Left renal pelvis (tissue), 4 donors: ENCODE measurements around the gene FAM83F. TPM values are rescaled to one million over a fixed set of nuclear protein-coding genes. Genes with fewer than 3 reads are reported as not detected.
A peak's percentile ranks its signal among the peaks of the same experiment; 100 is the strongest.
"Not testable (repeated sequence)": the region's sequence is repeated elsewhere in the genome, so short reads cannot be mapped to it uniquely, and the experiment has no call there.

ENCODE experiments used
- DNase-seq, 4 donors: peaks; one replicate each; pipeline ENCODE4 v3.0.0-alpha.2; 2013; ENCODE audit warnings: low read depth in 4 of 4, low spot score in 3 of 4
- polyA plus RNA-seq, 4 donors: library from polyadenylated mRNA; unstranded; fragments of 120-200 nt; gene quantifications; one replicate each; pipeline ENCODE4 v1.2.1, GENCODE V29; 2013; ENCODE audit not compliant: insufficient read length in 4 of 4

The FAM83F gene
- polyA plus RNA-seq, 4 donors, result 0.53 to 3.6 (median 1.9) TPM

- no peak for DNase-seq
These were observed 2.5 kb upstream of the FAM83F start for GRCh38 chr22:39992088-39992826.

- not testable (repeated sequence) for DNase-seq
These were observed 1.9 kb upstream of the FAM83F start for GRCh38 chr22:39992894-39993293.

GRCh38 chr22:39994041-39994565, 651 bp upstream of the FAM83F start:
- no peak for DNase-seq

DNA sequence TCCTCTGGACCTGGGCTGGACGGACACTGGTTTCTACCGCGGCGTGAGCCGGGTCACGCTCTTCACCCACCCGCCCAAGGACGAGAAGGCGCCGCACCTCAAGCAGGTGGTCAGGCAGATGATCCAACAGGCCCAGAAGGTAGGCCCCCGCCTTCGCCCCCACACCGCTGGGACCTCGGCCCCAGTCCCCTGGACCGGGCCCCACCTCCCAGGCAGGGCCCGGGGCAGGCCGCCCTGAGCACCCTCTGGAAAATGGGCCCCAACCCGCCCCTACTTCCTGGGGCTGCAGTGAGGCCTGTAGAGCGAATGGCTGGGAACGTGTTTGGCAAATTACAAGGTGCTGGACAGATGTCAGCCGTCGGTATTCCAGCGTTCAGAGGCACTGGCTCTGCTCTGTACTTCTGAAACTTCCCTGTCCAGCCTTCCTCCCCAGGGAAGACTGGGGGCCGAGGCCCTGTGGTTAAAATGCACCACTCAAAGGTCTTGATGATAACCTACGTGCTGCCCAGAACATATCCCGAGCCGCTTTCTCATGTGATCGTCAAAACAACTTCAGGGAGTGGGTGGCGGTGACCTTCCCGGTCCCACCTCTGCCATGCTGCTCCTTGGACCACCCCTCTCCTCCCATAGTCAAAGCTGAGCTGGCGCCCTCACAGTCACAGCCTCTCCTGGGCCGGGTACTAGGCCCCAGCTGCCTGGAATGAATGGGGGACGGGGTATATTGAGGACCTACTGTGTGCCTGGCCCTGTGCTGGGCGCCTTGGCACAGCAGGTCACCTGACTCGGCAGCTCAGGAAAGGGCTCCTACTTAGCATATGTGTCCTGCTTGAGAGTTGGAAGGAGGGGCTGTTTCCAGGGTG, 869 bp downstream of the FAM83F start:
- DNase-seq, result no peak

GRCh38 chr22:39996732-39997131, 2.0 kb downstream of the FAM83F start:
- no peak for DNase-seq

DNA sequence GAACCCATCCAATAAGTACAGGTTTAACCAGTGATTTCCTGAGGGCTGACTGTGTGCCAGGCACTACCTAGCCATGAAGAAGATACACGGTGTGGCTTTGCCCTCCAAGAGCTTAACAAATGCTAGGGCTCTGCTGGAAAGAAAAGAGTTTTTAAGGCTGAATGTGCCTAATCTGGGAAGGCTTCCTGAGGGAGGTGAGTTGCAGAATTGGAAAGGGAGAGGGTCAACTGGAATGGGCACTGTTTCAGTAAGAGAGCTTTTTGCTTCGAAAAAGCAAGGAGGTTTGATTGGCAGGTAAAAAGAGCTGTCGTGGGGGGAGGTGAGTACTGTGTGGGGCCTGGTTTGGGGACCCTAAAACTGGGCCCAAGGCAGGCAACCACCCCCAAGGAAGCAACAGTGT, 2.7 kb downstream of the FAM83F start:
- no peak for DNase-seq

GRCh38 chr22:39997939-39998726, 3.4 kb downstream of the FAM83F start:
- DNase-seq, result peak in 3 of 4 donors; percentile 38 to 79 (median 43)

DNA sequence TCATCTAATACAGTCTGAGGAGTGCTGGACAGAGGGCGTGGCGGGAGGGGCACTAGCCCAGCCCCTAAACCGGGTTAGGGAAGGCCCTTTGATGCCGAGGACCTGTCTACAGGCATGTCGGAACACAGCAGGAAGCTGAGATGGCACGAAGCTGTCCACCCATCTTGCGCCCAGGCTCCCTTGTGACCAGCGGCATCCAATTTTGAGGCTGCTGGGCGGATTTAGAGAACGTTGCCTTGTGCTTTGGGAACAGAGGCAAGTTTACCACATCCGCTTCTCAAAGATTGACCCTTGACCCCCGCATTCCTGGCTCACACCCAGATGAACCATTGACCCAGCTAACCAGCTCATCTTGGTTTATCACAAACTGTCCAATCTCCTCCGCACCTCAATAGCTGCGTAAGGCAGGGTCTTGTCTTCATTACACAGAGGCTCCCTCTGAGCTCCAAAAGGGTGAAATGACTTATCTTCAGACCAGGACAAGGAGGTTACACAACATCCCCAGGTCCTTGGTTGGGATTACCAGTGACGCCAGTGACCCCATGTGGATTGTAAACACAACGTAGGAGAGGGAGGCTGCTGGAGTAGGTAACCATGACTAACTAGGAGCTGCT, 4.5 kb downstream of the FAM83F start:
- no peak for DNase-seq

GRCh38 chr22:40000171-40000570, 5.4 kb downstream of the FAM83F start:
- DNase-seq, result no peak

DNA sequence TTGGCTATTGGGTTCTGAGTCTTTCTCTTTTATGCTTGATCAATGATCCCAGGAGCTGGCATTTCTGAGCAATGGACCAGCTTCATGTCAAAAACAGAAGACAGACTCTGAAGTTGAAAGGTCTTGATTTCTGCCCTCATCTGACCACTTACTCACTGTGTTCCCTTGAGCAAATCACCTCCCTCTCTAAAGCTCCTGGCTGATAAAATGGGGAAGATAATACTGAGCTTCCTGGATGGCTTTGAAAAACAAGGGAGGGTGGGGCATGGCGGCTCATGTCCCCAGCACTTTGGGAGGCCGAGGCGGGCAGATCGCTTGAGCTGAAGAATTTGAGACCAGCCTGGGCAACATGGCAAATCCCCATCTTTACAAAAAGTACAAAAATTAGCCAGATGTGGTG, 6.4 kb downstream of the FAM83F start:
- no peak for DNase-seq

GRCh38 chr22:40001800-40002577, 7.2 kb downstream of the FAM83F start:
- no peak for DNase-seq

DNA sequence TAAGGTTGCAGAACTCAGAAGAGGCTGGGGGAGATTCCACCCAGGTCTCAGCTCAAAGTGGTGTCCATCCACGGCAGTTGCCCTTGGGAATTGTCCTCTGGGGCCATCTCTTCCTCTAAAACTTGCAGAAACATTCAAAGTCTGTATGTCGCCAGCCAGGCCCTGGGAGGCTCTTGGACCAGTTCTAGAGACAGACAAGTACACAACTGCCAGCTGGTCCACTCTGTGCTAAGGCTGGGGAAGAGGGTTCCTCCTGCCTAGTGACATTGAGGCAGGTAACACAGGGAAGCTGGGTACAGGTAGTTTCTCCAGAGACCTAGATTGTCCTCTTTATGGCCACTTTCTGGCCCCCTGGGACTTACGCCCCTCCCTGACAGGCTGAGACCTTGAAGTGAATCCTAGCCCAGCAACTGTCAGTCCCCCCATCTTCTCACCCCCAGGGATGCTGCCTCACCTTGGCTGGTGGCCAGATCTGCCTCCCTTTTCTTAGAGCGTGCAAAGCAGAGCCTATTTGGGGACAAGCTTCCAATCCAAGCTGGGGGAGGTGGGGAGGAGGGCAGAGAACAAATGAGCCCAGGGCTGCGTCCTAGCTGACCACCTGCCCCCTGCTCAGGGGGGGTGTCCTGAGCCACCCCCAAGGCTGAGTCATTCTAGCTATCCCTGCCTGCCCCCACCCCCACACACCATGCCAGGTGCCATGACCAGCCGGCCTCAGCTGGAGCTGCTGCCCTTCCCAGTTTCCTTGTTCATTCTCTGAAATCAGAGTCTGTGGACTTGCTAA, 8.4 kb downstream of the FAM83F start:
- DNase-seq, result no peak

GRCh38 chr22:40004836-40005235, 10.1 kb downstream of the FAM83F start:
- DNase-seq, result no peak

DNA sequence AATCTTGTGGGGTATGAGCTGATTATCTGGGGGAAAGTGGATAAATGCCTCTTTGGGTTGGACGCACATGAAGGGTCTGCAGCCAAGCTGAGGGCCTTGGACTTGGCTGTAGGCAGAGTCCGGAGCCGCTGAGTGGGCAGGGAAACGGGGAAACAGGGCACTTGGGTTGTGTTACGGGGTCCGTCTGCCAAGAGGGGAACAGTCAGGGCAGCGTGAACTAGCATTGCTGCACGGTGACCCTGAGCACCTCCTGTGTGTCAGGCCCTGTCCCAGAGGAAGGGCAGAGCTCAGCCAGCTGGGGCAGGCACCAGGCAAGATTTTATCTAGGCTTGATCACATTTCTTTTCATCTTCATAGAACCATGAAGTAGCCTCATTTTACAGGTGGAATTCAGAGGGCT, 11.9 kb downstream of the FAM83F start:
- DNase-seq, result no peak

GRCh38 chr22:40007853-40008710, 13.3 kb downstream of the FAM83F start:
- no peak for DNase-seq

GRCh38 chr22:40008726-40009291, 14.1 kb downstream of the FAM83F start:
- DNase-seq, result no peak

- DNase-seq, result peak in 1 of 4 donors; percentile 63
These were observed 14.6 kb downstream of the FAM83F start for GRCh38 chr22:40009292-40009774.
